Measurements from ENCODE around the gene OR1N1.

- TF ChIP-seq ATF2 (tag by site-specific recombination; IDR thresholded peaks at IDR 0.05; ENCODE audit: low read depth) (no peak), REST (tag by site-specific recombination; IDR thresholded peaks at IDR 0.05) (no peak), ZNF23 (tag by site-specific recombination; IDR thresholded peaks at IDR 0.05; ENCODE audit: borderline replicate concordance) (no peak), HOXD13 (CRISPR knock-in tag; IDR thresholded peaks at IDR 0.05; ENCODE audit: borderline replicate concordance) (no peak), KLF10 (tag by site-specific recombination; IDR thresholded peaks at IDR 0.05) (no peak), ZBTB8A (tag by site-specific recombination; IDR thresholded peaks at IDR 0.05) (no peak), PATZ1 (tag by site-specific recombination; IDR thresholded peaks at IDR 0.05) (no peak), YY1 (tag by site-specific recombination; IDR thresholded peaks at IDR 0.05) (no peak), ZNF518A (tag by site-specific recombination; conservative IDR thresholded peaks at IDR 0.05; ENCODE audit: low read depth) (no peak), ZNF37A (tag by site-specific recombination; IDR thresholded peaks at IDR 0.05) (no peak), RBAK (tag by site-specific recombination; IDR thresholded peaks at IDR 0.05) (no peak)
- TF ChIP-seq, protein P1, sequence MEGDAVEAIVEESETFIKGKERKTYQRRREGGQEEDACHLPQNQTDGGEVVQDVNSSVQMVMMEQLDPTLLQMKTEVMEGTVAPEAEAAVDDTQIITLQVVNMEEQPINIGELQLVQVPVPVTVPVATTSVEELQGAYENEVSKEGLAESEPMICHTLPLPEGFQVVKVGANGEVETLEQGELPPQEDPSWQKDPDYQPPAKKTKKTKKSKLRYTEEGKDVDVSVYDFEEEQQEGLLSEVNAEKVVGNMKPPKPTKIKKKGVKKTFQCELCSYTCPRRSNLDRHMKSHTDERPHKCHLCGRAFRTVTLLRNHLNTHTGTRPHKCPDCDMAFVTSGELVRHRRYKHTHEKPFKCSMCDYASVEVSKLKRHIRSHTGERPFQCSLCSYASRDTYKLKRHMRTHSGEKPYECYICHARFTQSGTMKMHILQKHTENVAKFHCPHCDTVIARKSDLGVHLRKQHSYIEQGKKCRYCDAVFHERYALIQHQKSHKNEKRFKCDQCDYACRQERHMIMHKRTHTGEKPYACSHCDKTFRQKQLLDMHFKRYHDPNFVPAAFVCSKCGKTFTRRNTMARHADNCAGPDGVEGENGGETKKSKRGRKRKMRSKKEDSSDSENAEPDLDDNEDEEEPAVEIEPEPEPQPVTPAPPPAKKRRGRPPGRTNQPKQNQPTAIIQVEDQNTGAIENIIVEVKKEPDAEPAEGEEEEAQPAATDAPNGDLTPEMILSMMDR (tag by site-specific recombination; IDR thresholded peaks at IDR 0.05) = no peak
Measured at GRCh38 chr9:122477346-122477745, 49.7 kb downstream of the OR1N1 start.

All from HEK293 (cell line).